Tibial nerve (tissue), 3 donors: ENCODE measurements around the gene FOLR3.

Experiments used
- POLR2A ChIP-seq, 2 donors: fragments of 450-650 bp; IDR thresholded peaks; one replicate each; pipeline ENCODE4 v1.6.1; 2017; ENCODE audit warnings: antibody characterized with exemption in 2 of 2, mild to moderate bottlenecking in 2 of 2, moderate library complexity in 2 of 2
- TF ChIP-seq, protein P1 (sequence below), 5 experiments: fragments of 200-600 bp in 3 of 5; fragments of 450-650 bp in 2 of 5; sonication (generic) in 3 of 5; IDR thresholded peaks; one replicate each; pipeline ENCODE4 v1.5.1; 2016 to 2019; ENCODE audit warnings: antibody characterized with exemption in 5 of 5, mild to moderate bottlenecking in 3 of 5, moderate library complexity in 2 of 5

- TF ChIP-seq, protein P1, sequence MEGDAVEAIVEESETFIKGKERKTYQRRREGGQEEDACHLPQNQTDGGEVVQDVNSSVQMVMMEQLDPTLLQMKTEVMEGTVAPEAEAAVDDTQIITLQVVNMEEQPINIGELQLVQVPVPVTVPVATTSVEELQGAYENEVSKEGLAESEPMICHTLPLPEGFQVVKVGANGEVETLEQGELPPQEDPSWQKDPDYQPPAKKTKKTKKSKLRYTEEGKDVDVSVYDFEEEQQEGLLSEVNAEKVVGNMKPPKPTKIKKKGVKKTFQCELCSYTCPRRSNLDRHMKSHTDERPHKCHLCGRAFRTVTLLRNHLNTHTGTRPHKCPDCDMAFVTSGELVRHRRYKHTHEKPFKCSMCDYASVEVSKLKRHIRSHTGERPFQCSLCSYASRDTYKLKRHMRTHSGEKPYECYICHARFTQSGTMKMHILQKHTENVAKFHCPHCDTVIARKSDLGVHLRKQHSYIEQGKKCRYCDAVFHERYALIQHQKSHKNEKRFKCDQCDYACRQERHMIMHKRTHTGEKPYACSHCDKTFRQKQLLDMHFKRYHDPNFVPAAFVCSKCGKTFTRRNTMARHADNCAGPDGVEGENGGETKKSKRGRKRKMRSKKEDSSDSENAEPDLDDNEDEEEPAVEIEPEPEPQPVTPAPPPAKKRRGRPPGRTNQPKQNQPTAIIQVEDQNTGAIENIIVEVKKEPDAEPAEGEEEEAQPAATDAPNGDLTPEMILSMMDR (IDR thresholded peaks at IDR 0.05), result no peak
- TF ChIP-seq POLR2A (IDR thresholded peaks at IDR 0.05), result no peak
Measured at GRCh38 chr11:72116019-72116755, 19.3 kb upstream of the FOLR3 start.
